Activated naive CD4-positive, alpha-beta T cell treated with anti-CD3 and anti-CD28 coated beads, Interleukin-2, amount 50 U/mL, for 24 hours (primary cell): Measurements from ENCODE around the gene CMTM5.
A peak's percentile ranks its signal among the peaks of the same experiment; 100 is the strongest.
"Not testable (repeated sequence)": the region's sequence is repeated elsewhere in the genome, so short reads cannot be mapped to it uniquely, and the experiment has no call there.

ENCODE experiments used
- H3K27ac Mint-ChIP-seq: one replicate; pipeline ENCODE4 v1.8.0; 2021; ENCODE audit warnings: mild to moderate bottlenecking, mixed read lengths
- H3K27me3 Mint-ChIP-seq: one replicate; pipeline ENCODE4 v1.8.0; 2021; ENCODE audit warnings: mixed read lengths
- H3K36me3 Mint-ChIP-seq: one replicate; pipeline ENCODE4 v1.8.0; 2021; ENCODE audit warnings: mixed read lengths
- H3K4me1 Mint-ChIP-seq: one replicate; pipeline ENCODE4 v1.8.0; 2021; ENCODE audit warnings: mixed read lengths
- H3K4me3 Mint-ChIP-seq: one replicate; pipeline ENCODE4 v1.8.0; 2021; ENCODE audit warnings: mild to moderate bottlenecking, mixed read lengths
- H3K9me3 Mint-ChIP-seq: one replicate; pipeline ENCODE4 v1.8.0; 2021; ENCODE audit warnings: mixed read lengths

The CMTM5 gene

DNA sequence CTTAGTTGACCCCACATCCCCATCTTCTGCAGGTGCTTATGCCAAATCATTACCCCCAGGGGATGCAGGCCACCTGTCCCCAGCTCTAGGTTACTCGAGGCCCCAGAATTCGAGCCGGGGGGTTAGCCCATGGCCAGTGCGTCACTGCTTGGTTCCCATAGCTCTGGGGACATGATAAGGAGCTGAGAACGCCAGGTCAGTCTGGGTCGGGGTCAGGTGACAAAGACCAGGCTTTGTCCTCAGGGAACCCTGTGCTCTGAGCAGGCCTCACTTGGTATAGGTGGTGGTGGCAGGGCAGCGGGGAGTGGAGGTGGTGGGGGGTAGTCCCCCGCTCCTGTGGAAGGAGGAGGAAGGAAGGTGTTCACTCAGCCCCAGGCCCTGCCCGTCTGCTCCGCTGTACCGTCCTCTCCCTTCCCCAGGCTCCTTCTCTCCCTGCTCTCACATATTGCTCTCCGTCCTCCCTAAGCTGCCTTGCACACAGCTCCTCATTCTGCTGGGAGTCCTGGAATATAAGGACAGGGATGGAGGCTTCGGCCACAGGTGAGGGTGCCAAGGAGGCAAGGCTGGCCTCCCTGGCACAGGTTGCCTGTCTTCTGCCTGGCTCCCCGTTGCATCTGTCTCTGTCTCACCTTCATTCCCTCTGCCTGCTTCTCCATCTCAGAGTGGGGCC, 33.3 kb downstream of the CMTM5 start:
- Mint-ChIP-seq H3K4me3 (no peak overlapping the region), H3K9me3 (no peaks in the 10 kb centered on the region), H3K27ac (no peak overlapping the region), H3K36me3 (no peaks in the 10 kb centered on the region), H3K27me3 (no peaks in the 10 kb centered on the region), H3K4me1 (no peaks in the 10 kb centered on the region)

DNA sequence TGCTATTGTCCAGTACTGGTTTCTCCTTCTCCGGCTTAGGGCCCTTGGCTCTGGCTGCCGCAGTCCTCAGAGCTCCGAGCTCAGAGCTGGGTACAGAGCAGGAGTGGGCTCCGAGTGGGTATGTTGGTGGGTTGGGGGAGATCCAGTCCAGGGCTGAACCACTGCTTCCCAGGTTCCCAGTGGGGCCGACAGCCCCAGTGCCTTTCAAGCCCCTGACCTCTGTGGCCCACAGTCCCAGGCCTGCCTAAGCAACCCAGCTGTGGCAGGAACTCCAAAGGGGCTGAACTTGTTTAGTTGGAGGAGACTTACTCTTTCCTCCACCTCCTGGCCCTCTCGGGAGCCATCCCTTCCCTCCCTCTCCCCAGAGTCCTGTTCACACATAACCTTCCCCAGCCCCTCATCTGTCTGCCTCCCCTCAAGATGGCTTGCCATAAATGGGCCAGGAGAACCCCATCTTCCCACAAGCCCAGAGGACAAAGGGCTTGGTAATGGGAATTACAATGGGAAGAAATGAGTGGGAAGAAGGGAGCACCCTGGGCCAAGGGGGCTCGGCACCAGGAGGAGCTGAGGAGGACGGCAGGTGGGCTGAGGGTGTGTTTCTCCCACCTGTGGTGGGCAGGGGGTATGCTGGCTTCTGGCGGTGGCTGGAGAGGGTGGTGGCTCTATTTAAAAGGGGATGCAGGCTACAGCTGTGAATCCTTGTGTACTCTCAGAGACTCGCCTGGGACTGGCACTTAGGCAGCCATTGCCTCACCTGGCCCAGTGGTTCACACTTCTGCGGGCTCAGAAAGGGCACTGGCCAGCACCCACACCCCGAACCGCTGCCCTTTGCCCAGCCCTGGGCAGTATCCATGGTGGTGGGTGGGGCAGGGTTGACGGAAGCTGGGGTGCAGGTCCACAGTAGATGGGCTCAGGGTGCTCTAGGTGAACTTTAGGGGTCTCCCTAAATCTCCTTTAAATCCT, 35.0 kb downstream of the CMTM5 start:
- Mint-ChIP-seq H3K4me1 (no peaks in the 10 kb centered on the region), H3K27ac (no peak overlapping the region), H3K36me3 (no peaks in the 10 kb centered on the region), H3K4me3 (no peak overlapping the region), H3K27me3 (no peaks in the 10 kb centered on the region), H3K9me3 (no peaks in the 10 kb centered on the region)

- Mint-ChIP-seq H3K27me3 (no peaks in the 10 kb centered on the region), H3K4me1 (no peaks in the 10 kb centered on the region), H3K4me3 (no peak overlapping the region), H3K9me3 (no peaks in the 10 kb centered on the region), H3K36me3 (no peaks in the 10 kb centered on the region), H3K27ac (no peak overlapping the region)
These were observed 36.8 kb downstream of the CMTM5 start for GRCh38 chr14:23413681-23414080.

DNA sequence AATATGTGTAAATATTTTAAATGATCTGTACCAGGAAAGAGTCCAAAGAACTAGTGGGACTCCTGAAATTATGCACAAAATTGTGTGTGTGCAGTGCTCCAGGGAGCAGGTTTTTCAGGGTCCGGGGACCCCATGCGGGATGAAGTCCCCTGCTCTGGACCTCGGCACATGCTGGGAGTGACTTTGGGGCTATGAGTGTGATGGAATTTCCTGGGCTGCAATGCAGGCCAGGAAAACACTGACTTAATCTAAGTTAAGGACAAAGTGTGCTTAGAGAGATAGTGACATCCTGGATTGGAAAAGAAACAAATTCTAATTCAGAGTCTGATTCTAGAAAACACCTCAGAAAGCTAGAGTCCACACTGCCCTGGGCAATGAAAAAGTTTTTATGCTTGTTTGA, 37.4 kb downstream of the CMTM5 start:
- Mint-ChIP-seq H3K27ac (no peak overlapping the region), H3K36me3 (no peaks in the 10 kb centered on the region), H3K9me3 (no peaks in the 10 kb centered on the region), H3K27me3 (no peaks in the 10 kb centered on the region), H3K4me3 (no peak overlapping the region), H3K4me1 (no peaks in the 10 kb centered on the region)

DNA sequence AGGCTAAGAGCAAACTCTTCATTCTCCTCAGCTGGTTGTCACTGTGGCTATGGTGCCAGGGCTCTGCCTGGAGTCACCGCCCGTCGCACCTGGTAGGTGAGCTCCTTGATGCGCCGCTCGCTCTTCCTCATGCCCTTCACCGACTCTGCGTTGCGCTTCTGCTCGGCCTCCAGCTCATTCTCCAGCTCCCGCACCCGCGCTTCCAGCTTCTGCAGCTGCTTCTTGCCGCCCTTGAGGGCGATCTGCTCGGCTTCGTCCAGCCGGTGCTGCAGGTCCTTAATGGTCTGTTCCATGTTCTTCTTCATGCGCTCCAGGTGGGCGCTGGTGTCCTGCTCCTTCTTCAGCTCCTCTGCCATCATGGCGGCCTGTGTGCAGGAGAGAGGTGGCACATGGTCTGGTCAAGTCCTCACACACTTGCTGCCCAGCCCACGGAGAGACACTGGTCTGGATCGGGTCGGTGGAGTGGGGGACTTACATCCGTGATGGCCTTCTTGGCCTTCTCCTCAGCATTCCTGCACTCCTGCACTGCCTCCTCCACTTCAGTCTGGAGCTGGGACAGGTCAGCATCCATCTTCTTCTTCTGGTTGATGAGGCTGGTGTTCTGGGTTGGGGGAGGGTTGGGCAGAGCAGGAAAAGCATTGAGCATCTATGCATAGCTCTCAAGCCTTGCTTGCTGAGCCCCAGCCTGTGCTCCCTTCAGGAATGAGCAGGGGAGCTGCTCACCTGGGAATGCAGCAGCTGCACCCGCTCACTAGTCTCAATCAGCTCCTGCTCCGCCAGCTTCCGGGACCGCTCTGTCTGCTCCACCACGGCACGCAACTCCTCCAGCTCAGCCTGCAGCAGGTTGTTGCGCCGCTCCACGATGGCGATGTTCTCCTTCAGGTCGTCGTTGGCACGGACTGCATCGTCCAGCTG, 38.3 kb downstream of the CMTM5 start:
- Mint-ChIP-seq H3K36me3 (no peaks in the 10 kb centered on the region), H3K27ac (no peak overlapping the region), H3K9me3 (no peaks in the 10 kb centered on the region), H3K4me3 (no peak overlapping the region), H3K27me3 (no peaks in the 10 kb centered on the region), H3K4me1 (no peaks in the 10 kb centered on the region)

GRCh38 chr14:23415821-23416778, 39.3 kb downstream of the CMTM5 start:
- no peaks in the 10 kb centered on the region for H3K36me3 Mint-ChIP-seq
- no peaks in the 10 kb centered on the region for H3K27me3 Mint-ChIP-seq
- H3K27ac Mint-ChIP-seq: no peak overlapping the region
- H3K4me1 Mint-ChIP-seq: no peaks in the 10 kb centered on the region
- no peak overlapping the region for H3K4me3 Mint-ChIP-seq
- H3K9me3 Mint-ChIP-seq: no peaks in the 10 kb centered on the region

- H3K4me1 Mint-ChIP-seq: no peaks in the 10 kb centered on the region
- H3K36me3 Mint-ChIP-seq: no peaks in the 10 kb centered on the region
- H3K4me3 Mint-ChIP-seq: no peak overlapping the region
- H3K27me3 Mint-ChIP-seq: no peaks in the 10 kb centered on the region
- no peaks in the 10 kb centered on the region for H3K9me3 Mint-ChIP-seq
- H3K27ac Mint-ChIP-seq: no peak overlapping the region
These were observed 40.0 kb downstream of the CMTM5 start for GRCh38 chr14:23416801-23417200.

GRCh38 chr14:23417269-23417668, 40.4 kb downstream of the CMTM5 start:
- H3K36me3 Mint-ChIP-seq, H3K27ac Mint-ChIP-seq, H3K4me3 Mint-ChIP-seq, H3K27me3 Mint-ChIP-seq, H3K4me1 Mint-ChIP-seq, H3K9me3 Mint-ChIP-seq: not testable (repeated sequence)

GRCh38 chr14:23418021-23418420, 41.2 kb downstream of the CMTM5 start:
- Mint-ChIP-seq H3K9me3 (no peaks in the 10 kb centered on the region), H3K36me3 (no peaks in the 10 kb centered on the region), H3K4me3 (no peak overlapping the region), H3K27ac (no peak overlapping the region), H3K4me1 (no peaks in the 10 kb centered on the region), H3K27me3 (no peaks in the 10 kb centered on the region)

DNA sequence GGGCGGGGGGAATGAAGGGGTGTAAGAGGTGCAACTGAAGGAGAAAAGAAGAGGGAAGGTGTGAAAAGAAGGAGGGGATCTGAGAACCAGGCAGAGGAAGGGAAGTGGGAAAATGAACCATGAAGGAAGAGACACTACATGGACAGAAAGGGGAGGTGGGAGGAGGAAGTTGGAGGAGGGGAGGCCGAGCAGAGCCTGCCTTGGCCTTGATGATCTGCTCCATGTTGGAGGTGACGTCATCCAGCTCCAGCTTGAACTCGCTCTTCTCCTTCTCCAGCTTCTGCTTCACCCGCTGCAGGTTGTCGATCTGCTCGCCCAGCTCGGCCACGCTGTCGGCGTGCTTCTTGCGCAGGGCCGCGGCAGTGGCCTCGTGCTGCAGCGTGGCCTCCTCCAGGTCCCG, 42.8 kb downstream of the CMTM5 start:
- not testable (repeated sequence) for H3K36me3 Mint-ChIP-seq, H3K4me3 Mint-ChIP-seq, H3K9me3 Mint-ChIP-seq, H3K27ac Mint-ChIP-seq, H3K4me1 Mint-ChIP-seq, H3K27me3 Mint-ChIP-seq

DNA sequence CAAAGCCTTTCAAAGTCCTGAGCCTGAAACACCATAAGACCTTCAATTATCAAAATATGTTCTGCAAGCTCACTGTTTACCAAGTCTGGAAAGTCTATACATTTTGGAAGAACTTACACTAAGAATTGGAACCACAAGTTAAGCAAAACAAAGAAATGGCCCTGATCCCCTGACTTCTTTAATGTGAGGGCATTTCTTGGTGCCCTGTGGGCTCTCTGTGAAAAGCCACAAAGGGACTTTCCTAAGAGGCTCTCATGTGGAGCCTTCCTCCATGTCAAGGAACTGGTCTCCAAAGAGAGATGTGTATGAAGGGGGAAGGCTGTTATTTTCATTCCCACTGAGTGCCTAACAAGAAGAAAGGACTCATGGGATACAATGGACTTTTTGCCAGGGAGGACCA, 44.7 kb downstream of the CMTM5 start:
- Mint-ChIP-seq H3K4me3 (no peak overlapping the region), H3K36me3 (no peaks in the 10 kb centered on the region), H3K9me3 (no peaks in the 10 kb centered on the region), H3K4me1 (no peaks in the 10 kb centered on the region), H3K27ac (no peak overlapping the region), H3K27me3 (no peaks in the 10 kb centered on the region)

- Mint-ChIP-seq H3K36me3 (no peaks in the 10 kb centered on the region), H3K9me3 (no peaks in the 10 kb centered on the region), H3K4me3 (no peak overlapping the region), H3K27me3 (peaks cover 1% of the 10 kb centered on the region), H3K4me1 (no peaks in the 10 kb centered on the region), H3K27ac (peak overlapping the region; percentile 33)
These were observed 46.8 kb downstream of the CMTM5 start for GRCh38 chr14:23423657-23424056.

DNA sequence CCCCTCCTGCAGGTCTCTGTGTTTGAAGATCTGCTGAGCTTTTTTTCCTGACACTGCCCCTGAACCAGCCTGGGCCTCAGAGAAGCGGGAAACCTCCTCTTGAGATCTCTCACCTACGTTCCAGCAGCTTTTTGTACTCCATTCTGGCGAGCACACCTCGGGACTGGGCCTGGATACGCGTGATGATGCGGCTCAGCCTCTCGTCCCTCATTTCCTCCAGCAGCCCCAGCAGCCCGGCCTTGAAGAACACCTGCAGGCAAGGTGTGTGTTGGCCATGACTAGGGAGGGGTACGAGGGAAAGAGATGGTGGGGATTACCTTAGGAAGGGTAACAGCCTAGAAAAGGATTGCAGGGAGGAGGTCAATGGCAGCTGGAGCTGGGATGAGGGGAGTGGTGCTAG, 48.3 kb downstream of the CMTM5 start:
- Mint-ChIP-seq H3K27me3 (peaks cover 1% of the 10 kb centered on the region), H3K27ac (no peak overlapping the region), H3K4me1 (no peaks in the 10 kb centered on the region), H3K36me3 (no peaks in the 10 kb centered on the region), H3K9me3 (no peaks in the 10 kb centered on the region), H3K4me3 (no peak overlapping the region)

GRCh38 chr14:23425798-23426197, 49.0 kb downstream of the CMTM5 start:
- not testable (repeated sequence) for H3K27me3 Mint-ChIP-seq, H3K27ac Mint-ChIP-seq, H3K4me3 Mint-ChIP-seq, H3K36me3 Mint-ChIP-seq, H3K9me3 Mint-ChIP-seq, H3K4me1 Mint-ChIP-seq
